Measurements from ENCODE around the gene RAB3GAP2. TPM values are rescaled to one million over a fixed set of nuclear protein-coding genes. Genes with fewer than 3 reads are reported as not detected.

Gene RAB3GAP2
- total RNA-seq, 2 experiments from 2014 or later: 46.6 to 54.0 TPM

Small RNA genes within 50 kb of the gene (microRNA-seq; reads per million reads assigned to microRNA genes)
- gene MIR194-1 (not detected), gene MIR215 (not detected), gene MIR664A (82.6 reads per million, percentile 64 among the genes with 10 or more reads in this experiment)

Other genes starting within 250 kb of the RAB3GAP2 start
- 100 to 1,000 TPM; 100 to 144 TPM for gene EPRS1, start 225.9 kb downstream of the RAB3GAP2 start, total RNA-seq
- gene BPNT1, start 182.7 kb downstream of the RAB3GAP2 start, total RNA-seq: 10 to 100 TPM; 22.5 to 27.7 TPM
- gene IARS2, start 178.3 kb downstream of the RAB3GAP2 start, total RNA-seq: 10 to 100 TPM; 50.3 to 59.4 TPM